ENCODE measurements around the gene ELOVL3.
"Not testable (repeated sequence)": the region's sequence is repeated elsewhere in the genome, so short reads cannot be mapped to it uniquely, and the experiment has no call there.

DNA sequence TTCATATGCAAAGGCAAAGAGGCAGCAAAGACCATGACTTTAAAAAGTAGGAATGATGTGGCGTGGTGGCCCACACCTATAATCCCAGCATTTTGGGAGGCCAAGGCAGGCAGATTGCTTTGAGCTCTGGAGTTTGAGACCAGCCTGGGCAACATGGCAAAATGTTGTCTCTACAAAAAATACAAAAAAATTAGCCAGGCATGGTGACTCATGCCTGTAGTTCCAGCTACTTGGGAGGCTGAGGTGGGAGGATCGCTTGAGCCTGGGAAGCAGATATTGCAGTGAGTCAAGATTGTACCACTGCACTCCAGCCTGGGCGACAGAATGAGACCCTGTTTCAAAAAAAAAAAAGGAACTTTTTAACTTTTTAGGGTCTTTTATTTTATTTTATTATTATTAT is 26.4 kb downstream of the ELOVL3 start:
- not testable (repeated sequence) for TF ChIP-seq MXI1 (IDR thresholded peaks at IDR 0.05; ENCODE audit: low read depth, low read length); RFX5 (IDR thresholded peaks at IDR 0.05; ENCODE audit: low read depth, low read length); ZNF354B (CRISPR knock-in tag; IDR thresholded peaks at IDR 0.05); ZNF146 (CRISPR knock-in tag; IDR thresholded peaks at IDR 0.05; ENCODE audit: unreplicated experiment); GTF2E2 (tag; IDR thresholded peaks at IDR 0.05); ZNF324 (CRISPR knock-in tag; IDR thresholded peaks at IDR 0.05); HMG20A (CRISPR knock-in tag; conservative IDR thresholded peaks at IDR 0.05)
- TF ChIP-seq, protein P1, sequence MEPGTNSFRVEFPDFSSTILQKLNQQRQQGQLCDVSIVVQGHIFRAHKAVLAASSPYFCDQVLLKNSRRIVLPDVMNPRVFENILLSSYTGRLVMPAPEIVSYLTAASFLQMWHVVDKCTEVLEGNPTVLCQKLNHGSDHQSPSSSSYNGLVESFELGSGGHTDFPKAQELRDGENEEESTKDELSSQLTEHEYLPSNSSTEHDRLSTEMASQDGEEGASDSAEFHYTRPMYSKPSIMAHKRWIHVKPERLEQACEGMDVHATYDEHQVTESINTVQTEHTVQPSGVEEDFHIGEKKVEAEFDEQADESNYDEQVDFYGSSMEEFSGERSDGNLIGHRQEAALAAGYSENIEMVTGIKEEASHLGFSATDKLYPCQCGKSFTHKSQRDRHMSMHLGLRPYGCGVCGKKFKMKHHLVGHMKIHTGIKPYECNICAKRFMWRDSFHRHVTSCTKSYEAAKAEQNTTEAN (CRISPR knock-in tag; IDR thresholded peaks at IDR 0.05): not testable (repeated sequence)
- TF ChIP-seq, protein P2, sequence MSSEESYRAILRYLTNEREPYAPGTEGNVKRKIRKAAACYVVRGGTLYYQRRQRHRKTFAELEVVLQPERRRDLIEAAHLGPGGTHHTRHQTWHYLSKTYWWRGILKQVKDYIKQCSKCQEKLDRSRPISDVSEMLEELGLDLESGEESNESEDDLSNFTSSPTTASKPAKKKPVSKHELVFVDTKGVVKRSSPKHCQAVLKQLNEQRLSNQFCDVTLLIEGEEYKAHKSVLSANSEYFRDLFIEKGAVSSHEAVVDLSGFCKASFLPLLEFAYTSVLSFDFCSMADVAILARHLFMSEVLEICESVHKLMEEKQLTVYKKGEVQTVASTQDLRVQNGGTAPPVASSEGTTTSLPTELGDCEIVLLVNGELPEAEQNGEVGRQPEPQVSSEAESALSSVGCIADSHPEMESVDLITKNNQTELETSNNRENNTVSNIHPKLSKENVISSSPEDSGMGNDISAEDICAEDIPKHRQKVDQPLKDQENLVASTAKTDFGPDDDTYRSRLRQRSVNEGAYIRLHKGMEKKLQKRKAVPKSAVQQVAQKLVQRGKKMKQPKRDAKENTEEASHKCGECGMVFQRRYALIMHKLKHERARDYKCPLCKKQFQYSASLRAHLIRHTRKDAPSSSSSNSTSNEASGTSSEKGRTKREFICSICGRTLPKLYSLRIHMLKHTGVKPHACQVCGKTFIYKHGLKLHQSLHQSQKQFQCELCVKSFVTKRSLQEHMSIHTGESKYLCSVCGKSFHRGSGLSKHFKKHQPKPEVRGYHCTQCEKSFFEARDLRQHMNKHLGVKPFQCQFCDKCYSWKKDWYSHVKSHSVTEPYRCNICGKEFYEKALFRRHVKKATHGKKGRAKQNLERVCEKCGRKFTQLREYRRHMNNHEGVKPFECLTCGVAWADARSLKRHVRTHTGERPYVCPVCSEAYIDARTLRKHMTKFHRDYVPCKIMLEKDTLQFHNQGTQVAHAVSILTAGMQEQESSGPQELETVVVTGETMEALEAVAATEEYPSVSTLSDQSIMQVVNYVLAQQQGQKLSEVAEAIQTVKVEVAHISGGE (CRISPR knock-in tag; IDR thresholded peaks at IDR 0.05): not testable (repeated sequence)
- TF ChIP-seq, protein P3, sequence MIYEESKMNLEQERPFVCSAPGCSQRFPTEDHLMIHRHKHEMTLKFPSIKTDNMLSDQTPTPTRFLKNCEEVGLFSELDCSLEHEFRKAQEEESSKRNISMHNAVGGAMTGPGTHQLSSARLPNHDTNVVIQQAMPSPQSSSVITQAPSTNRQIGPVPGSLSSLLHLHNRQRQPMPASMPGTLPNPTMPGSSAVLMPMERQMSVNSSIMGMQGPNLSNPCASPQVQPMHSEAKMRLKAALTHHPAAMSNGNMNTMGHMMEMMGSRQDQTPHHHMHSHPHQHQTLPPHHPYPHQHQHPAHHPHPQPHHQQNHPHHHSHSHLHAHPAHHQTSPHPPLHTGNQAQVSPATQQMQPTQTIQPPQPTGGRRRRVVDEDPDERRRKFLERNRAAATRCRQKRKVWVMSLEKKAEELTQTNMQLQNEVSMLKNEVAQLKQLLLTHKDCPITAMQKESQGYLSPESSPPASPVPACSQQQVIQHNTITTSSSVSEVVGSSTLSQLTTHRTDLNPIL (CRISPR knock-in tag; IDR thresholded peaks at IDR 0.05): not testable (repeated sequence)
- TF ChIP-seq, protein P4, sequence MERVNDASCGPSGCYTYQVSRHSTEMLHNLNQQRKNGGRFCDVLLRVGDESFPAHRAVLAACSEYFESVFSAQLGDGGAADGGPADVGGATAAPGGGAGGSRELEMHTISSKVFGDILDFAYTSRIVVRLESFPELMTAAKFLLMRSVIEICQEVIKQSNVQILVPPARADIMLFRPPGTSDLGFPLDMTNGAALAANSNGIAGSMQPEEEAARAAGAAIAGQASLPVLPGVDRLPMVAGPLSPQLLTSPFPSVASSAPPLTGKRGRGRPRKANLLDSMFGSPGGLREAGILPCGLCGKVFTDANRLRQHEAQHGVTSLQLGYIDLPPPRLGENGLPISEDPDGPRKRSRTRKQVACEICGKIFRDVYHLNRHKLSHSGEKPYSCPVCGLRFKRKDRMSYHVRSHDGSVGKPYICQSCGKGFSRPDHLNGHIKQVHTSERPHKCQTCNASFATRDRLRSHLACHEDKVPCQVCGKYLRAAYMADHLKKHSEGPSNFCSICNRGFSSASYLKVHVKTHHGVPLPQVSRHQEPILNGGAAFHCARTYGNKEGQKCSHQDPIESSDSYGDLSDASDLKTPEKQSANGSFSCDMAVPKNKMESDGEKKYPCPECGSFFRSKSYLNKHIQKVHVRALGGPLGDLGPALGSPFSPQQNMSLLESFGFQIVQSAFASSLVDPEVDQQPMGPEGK (CRISPR knock-in tag; IDR thresholded peaks at IDR 0.05; ENCODE audit: borderline replicate concordance): not testable (repeated sequence)

Data from K562 (cell line).